ENCODE results near the gene SCYL2. TPM values are rescaled to one million over a fixed set of nuclear protein-coding genes. Genes with fewer than 3 reads are reported as not detected.
A peak's percentile ranks its signal among the peaks of the same experiment; 100 is the strongest.

Gene SCYL2
- 72.7 and 79.3 TPM in 2 replicates for total RNA-seq (2013; cell fraction: nucleolus; rRNA removed)
- total RNA-seq (2014; rRNA removed) (27.4 and 29.3 TPM in 2 replicates), total RNA-seq (2014; rRNA removed; fragmentation: Illumina TruSeq; extraction: Trizol) (32.8 and 34.3 TPM in 2 replicates), total RNA-seq (2021) (28.9 and 31.5 TPM in 2 replicates), polyA plus RNA-seq (2011; rRNA removed) (24.1 and 31.5 TPM in 2 replicates), polyA plus RNA-seq (2014; fragmentation: Illumina TruSeq; extraction: Trizol) (30.2 and 34.6 TPM in 2 replicates), polyA plus RNA-seq (2014; fragmentation: Nextera tagmentation; extraction: Ambion mirVana) (1 to 10 TPM; 5.4 to 7.2 TPM), polyA plus RNA-seq (2014; rRNA removed) (14.7 and 16.9 TPM in 2 replicates), polyA plus RNA-seq (2016; fragmentation: Nextera tagmentation; extraction: Ambion mirVana) (10 to 100 TPM; 25.9 to 27.9 TPM), polyA minus RNA-seq (2011; rRNA and poly(A)+ RNA removed) (20.2 and 25.2 TPM in 2 replicates), Bru-seq, nascent RNA (percentile 83 among the genes with signal in this experiment), BruChase-seq, experiment 1, labeled RNA remaining after a 6-hour chase (percentile 87 among the genes with signal in this experiment), BruChase-seq, experiment 2, labeled RNA remaining after a 2-hour chase (percentile 84 among the genes with signal in this experiment)
- polyA plus RNA-seq (2011; ENCODE audit: low read depth) = 11.1 TPM
- polyA plus RNA-seq (2011; cell fraction: cytosol; rRNA removed) = 8.6 and 10.3 TPM in 2 replicates
- polyA plus RNA-seq (2011; cell fraction: nucleus; rRNA removed) = 15.5 and 19.7 TPM in 2 replicates
- 12.4 and 12.6 TPM in 2 replicates for polyA plus RNA-seq (2012)
- 14.3 and 16.2 TPM in 2 replicates for polyA minus RNA-seq (2011; cell fraction: cytosol; rRNA and poly(A)+ RNA removed)
- 15.1 and 22.4 TPM in 2 replicates for polyA minus RNA-seq (2011; cell fraction: nucleus; rRNA and poly(A)+ RNA removed)
- long read RNA-seq, experiment 1, partial matches to known transcripts = 2 of 6 reads
- long read RNA-seq, experiment 1, other reads (novel, unspliced or antisense) = 4 of 6 reads
- long read RNA-seq, experiment 2, partial matches to known transcripts = 18 of 30 reads
- long read RNA-seq, experiment 2, other reads (novel, unspliced or antisense) = 12 of 30 reads

- peak within 1 kb of the TSS; percentile 98 for H3K4me3 ChIP-seq
- ATAC-seq (peak; percentile 89), DNase-seq (ENCODE audit: low read depth, low spot score) (peak; percentile 84), FAIRE-seq (peak; percentile 57)
- BruUV-seq (replicated peaks) = no TSS peak
- in situ Hi-C loops (cut with MboI) (no loop called here), intact Hi-C loops (cut with micrococcal nuclease; ENCODE audit: unreplicated experiment) (loop anchor here (2.0 to 5.0 kb wide), 2 partner anchors 66 to 125 kb away; partner anchors contain the start of genes ACTR6 and BLTP3B)
- peaks cover 46% of the 10 kb centered on the region for H3K79me2 ChIP-seq (ENCODE audit: control insufficient read depth, insufficient read depth, low read length)
- peaks cover 3% of the 10 kb centered on the region; the same call in 1 of the 2 replicates for H4K20me1 ChIP-seq (ENCODE audit: control insufficient read depth, insufficient read depth)
- no peaks in the 10 kb centered on the region for H3K36me3 ChIP-seq (ENCODE audit: control insufficient read depth in 2 of 2, insufficient read depth in 2 of 2, low read length in 1 of 2)
- peak within 1 kb of the TSS; percentile 93 for H3K9ac ChIP-seq (ENCODE audit: control insufficient read depth, insufficient read depth, low read length)
- WGBS (ENCODE audit: insufficient coverage, insufficient replicate concordance, low lambda C conversion rate, missing lambda C conversion rate) = 1% methylated on average over 43 of the region's 62 CpGs
- peaks cover 3% of the 10 kb centered on the region; the same call in 1 of the 2 replicates for H3K4me1 ChIP-seq (ENCODE audit: control insufficient read depth, insufficient read depth, low read length)
- H3K4me2 ChIP-seq (ENCODE audit: control insufficient read depth, insufficient read depth) = peak within 1 kb of the TSS; percentile 93
- peak within 1 kb of the TSS; percentile 78 for H3K27ac ChIP-seq (ENCODE audit: control insufficient read depth, insufficient read depth)
- RAD21 ChIA-PET (ENCODE audit: unreplicated experiment) = interaction anchor here (0.8 to 1.7 kb wide), 6 partner anchors 9 to 300 kb away, joined by 3 to 6 read pairs (median 4); partner anchors contain the start of gene ACTR6
- CTCF ChIA-PET = interaction anchor here (0.6 to 2.5 kb wide), 6 partner anchors 9 to 834 kb away, joined by 3 to 7 read pairs (median 4); no protein-coding TSS in a partner anchor
- POLR2A ChIA-PET = interaction anchor here (0.7 to 2.9 kb wide), 6 partner anchors 11 to 1057 kb away, joined by 4 to 18 read pairs (median 10); partner anchors contain the start of gene ACTR6
- H3K27me3 ChIP-seq (replicated peaks in 1 of 2; ENCODE audit: control insufficient read depth in 2 of 2, insufficient read depth in 2 of 2, low read length in 1 of 2) = no peaks in the 10 kb centered on the region
- no peaks in the 10 kb centered on the region for H3K9me3 ChIP-seq (replicated peaks; ENCODE audit: control insufficient read depth, insufficient read depth, low read length)
- SMC1A ChIA-PET (ENCODE audit: uncharacterized antibody, unreplicated experiment) = interaction anchor here (1.0 to 3.3 kb wide), 10 partner anchors 9 to 299 kb away, joined by 3 to 16 read pairs (median 4); no protein-coding TSS in a partner anchor
- H2AFZ ChIP-seq (ENCODE audit: control insufficient read depth, low read depth, low read length) = peak within 1 kb of the TSS; percentile 99
- TF ChIP-seq BACH1 (IDR thresholded peaks at IDR 0.05; ENCODE audit: borderline replicate concordance) (peak; percentile 53; the same call in 1 of the 2 replicates), JUND (IDR thresholded peaks at IDR 0.05; ENCODE audit: low read depth, low read length) (peak; percentile 90; the same call in 1 of the 2 replicates), SPI1 (IDR thresholded peaks at IDR 0.05; ENCODE audit: borderline replicate concordance, insufficient read depth, low read depth, low read length) (peak; percentile 8; the same call in 1 of the 2 replicates), ETV6 (conservative IDR thresholded peaks at IDR 0.05 in 1 of 2, IDR thresholded peaks at IDR 0.05 in 1 of 2; ENCODE audit: borderline replicate concordance in 1 of 2, low read depth in 1 of 2) (no peak), EED (IDR thresholded peaks at IDR 0.05; ENCODE audit: low read depth) (peak; percentile 66; the same call in 1 of the 2 replicates), IKZF1 (conservative IDR thresholded peaks at IDR 0.05) (peak; percentile 73), PRDM15 (CRISPR knock-in tag; IDR thresholded peaks at IDR 0.05) (peak; percentile 61; the same call in 1 of the 2 replicates), HDGF (IDR thresholded peaks at IDR 0.05) (peak; percentile 68; the same call in 1 of the 2 replicates), ZNF384 (IDR thresholded peaks at IDR 0.05; ENCODE audit: borderline replicate concordance, low read depth, low read length) (no peak), NFYB (IDR thresholded peaks at IDR 0.05; ENCODE audit: insufficient read depth, low read depth, low read length) (peak; percentile 64; the same call in 1 of the 2 replicates), TAF1 (IDR thresholded peaks at IDR 0.05; ENCODE audit: borderline replicate concordance, low read depth, low read length) (peak; percentile 51; the same call in 1 of the 2 replicates), NBN (IDR thresholded peaks at IDR 0.05) (peak; percentile 98), CHD1 (IDR thresholded peaks at IDR 0.05; ENCODE audit: low read depth, low read length) (no peak), POU2F2 (IDR thresholded peaks at IDR 0.05; ENCODE audit: borderline replicate concordance, low read depth, low read length) (peak; percentile 11; the same call in 1 of the 3 replicates)
These were observed at the start of gene SCYL2, which contains the start of gene DEPDC4 for GRCh38 chr12:100266835-100267602. SCYL2 (plus strand) TSS chr12:100267177; CDS start chr12:100282971, 15,794 bp downstream. DEPDC4 (minus strand) TSS chr12:100267079; CDS start chr12:100267076, 3 bp downstream.

Measured in GM12878 (cell line).